HUES6 (cell line): ENCODE measurements around the gene SFTPA2.
"Not testable (repeated sequence)": the region's sequence is repeated elsewhere in the genome, so short reads cannot be mapped to it uniquely, and the experiment has no call there.

Source experiments
- H3K27ac ChIP-seq: 2 replicates; pipeline ENCODE4 v1.7.0; 2013; ENCODE audit warnings: low read depth, mild to moderate bottlenecking, low read length, inconsistent platforms
- H3K27me3 ChIP-seq: 2 replicates; pipeline ENCODE4 v1.6.1; 2013; ENCODE audit warnings: low read length; ENCODE audit not compliant: control insufficient read depth, insufficient read depth
- H3K36me3 ChIP-seq: 2 replicates; pipeline ENCODE4 v1.6.1; 2013; ENCODE audit warnings: low read length; ENCODE audit not compliant: control insufficient read depth, insufficient read depth
- H3K4me1 ChIP-seq: 2 replicates; pipeline ENCODE4 v1.6.1; 2013; ENCODE audit warnings: low read length; ENCODE audit not compliant: control insufficient read depth, insufficient read depth
- H3K4me3 ChIP-seq: 2 replicates; pipeline ENCODE4 v1.5.1; 2013; ENCODE audit warnings: low read depth, low read length
- H3K9ac ChIP-seq: one replicate; pipeline ENCODE4 v1.6.1; 2013; ENCODE audit warnings: mild to moderate bottlenecking, low read length
- H3K9me3 ChIP-seq: 2 replicates; pipeline ENCODE4 v1.6.1; 2013; ENCODE audit warnings: low read depth, low read length; ENCODE audit not compliant: control insufficient read depth, insufficient read depth

SFTPA2 gene

GRCh38 chr10:79586933-79587332, 26.7 kb upstream of the SFTPA2 start:
- Histone ChIP-seq H3K27me3 (peaks cover 10% of the 10 kb centered on the region; the same call in 1 of the 2 replicates), H3K27ac (no peak overlapping the region), H3K4me1 (no peaks in the 10 kb centered on the region), H3K9me3 (no peaks in the 10 kb centered on the region), H3K4me3 (no peak overlapping the region), H3K36me3 (no peaks in the 10 kb centered on the region), H3K9ac (no peak overlapping the region)

GRCh38 chr10:79585870-79586527, 25.8 kb upstream of the SFTPA2 start:
- no peak overlapping the region for H3K9ac ChIP-seq
- no peak overlapping the region for H3K27ac ChIP-seq
- H3K36me3 ChIP-seq: no peaks in the 10 kb centered on the region
- no peak overlapping the region for H3K4me3 ChIP-seq
- H3K4me1 ChIP-seq: no peaks in the 10 kb centered on the region
- peaks cover 10% of the 10 kb centered on the region; the same call in 1 of the 2 replicates for H3K27me3 ChIP-seq
- H3K9me3 ChIP-seq: no peaks in the 10 kb centered on the region

GRCh38 chr10:79583488-79584024, 23.3 kb upstream of the SFTPA2 start:
- H3K4me3 ChIP-seq: no peak overlapping the region
- peaks cover 8% of the 10 kb centered on the region; the same call in 1 of the 2 replicates for H3K27me3 ChIP-seq
- no peak overlapping the region for H3K9ac ChIP-seq
- H3K27ac ChIP-seq: no peak overlapping the region
- no peaks in the 10 kb centered on the region for H3K9me3 ChIP-seq
- no peaks in the 10 kb centered on the region for H3K4me1 ChIP-seq
- no peaks in the 10 kb centered on the region for H3K36me3 ChIP-seq

GRCh38 chr10:79582954-79583353, 22.7 kb upstream of the SFTPA2 start:
- not testable (repeated sequence) for H3K4me1 ChIP-seq, H3K27me3 ChIP-seq, H3K9ac ChIP-seq, H3K27ac ChIP-seq, H3K9me3 ChIP-seq, H3K4me3 ChIP-seq, H3K36me3 ChIP-seq

- H3K36me3 ChIP-seq: no peaks in the 10 kb centered on the region
- no peaks in the 10 kb centered on the region for H3K9me3 ChIP-seq
- H3K27me3 ChIP-seq: peaks cover 12% of the 10 kb centered on the region; the same call in 1 of the 2 replicates
- H3K27ac ChIP-seq: no peak overlapping the region
- H3K9ac ChIP-seq: no peak overlapping the region
- no peaks in the 10 kb centered on the region for H3K4me1 ChIP-seq
- H3K4me3 ChIP-seq: no peak overlapping the region
Observed at GRCh38 chr10:79582096-79582495, 21.9 kb upstream of the SFTPA2 start.

GRCh38 chr10:79581044-79581443, 20.8 kb upstream of the SFTPA2 start:
- no peak overlapping the region for H3K27ac ChIP-seq
- no peaks in the 10 kb centered on the region for H3K36me3 ChIP-seq
- H3K27me3 ChIP-seq: peaks cover 12% of the 10 kb centered on the region; the same call in 1 of the 2 replicates

GRCh38 chr10:79579361-79579760, 19.2 kb upstream of the SFTPA2 start:
- H3K4me1 ChIP-seq: no peaks in the 10 kb centered on the region
- H3K27me3 ChIP-seq: peaks cover 12% of the 10 kb centered on the region; the same call in 1 of the 2 replicates
- no peaks in the 10 kb centered on the region for H3K36me3 ChIP-seq
- H3K9ac ChIP-seq: no peak overlapping the region
- no peak overlapping the region for H3K4me3 ChIP-seq
- H3K27ac ChIP-seq: no peak overlapping the region
- H3K9me3 ChIP-seq: no peaks in the 10 kb centered on the region

More at GRCh38 chr10:79581044-79581443, 20.8 kb upstream of the SFTPA2 start:
- Histone ChIP-seq H3K4me3 (no peak overlapping the region), H3K4me1 (no peaks in the 10 kb centered on the region), H3K9ac (no peak overlapping the region), H3K9me3 (no peaks in the 10 kb centered on the region)

GRCh38 chr10:79570624-79571023, 10.4 kb upstream of the SFTPA2 start:
- H3K36me3 ChIP-seq, H3K4me1 ChIP-seq, H3K9ac ChIP-seq, H3K27me3 ChIP-seq, H3K27ac ChIP-seq, H3K4me3 ChIP-seq: not testable (repeated sequence)
- peaks cover 17% of the 10 kb centered on the region for H3K9me3 ChIP-seq

GRCh38 chr10:79563426-79563825, 3.2 kb upstream of the SFTPA2 start:
- peaks cover 28% of the 10 kb centered on the region for H3K27me3 ChIP-seq
- H3K9me3 ChIP-seq: no peaks in the 10 kb centered on the region
- no peaks in the 10 kb centered on the region for H3K36me3 ChIP-seq
- no peak overlapping the region for H3K27ac ChIP-seq
- H3K9ac ChIP-seq: no peak overlapping the region
- H3K4me1 ChIP-seq: no peaks in the 10 kb centered on the region
- H3K4me3 ChIP-seq: no peak overlapping the region

- H3K9me3 ChIP-seq: no peaks in the 10 kb centered on the region
- no peak overlapping the region for H3K27ac ChIP-seq
- H3K4me1 ChIP-seq: no peaks in the 10 kb centered on the region
- H3K36me3 ChIP-seq: no peaks in the 10 kb centered on the region
- H3K4me3 ChIP-seq: peak overlapping the region; percentile 38
- H3K27me3 ChIP-seq: peaks cover 31% of the 10 kb centered on the region
- no peak overlapping the region for H3K9ac ChIP-seq
Observed at GRCh38 chr10:79562135-79562756, 2.0 kb upstream of the SFTPA2 start.

- Histone ChIP-seq H3K36me3 (no peaks in the 10 kb centered on the region), H3K27me3 (peaks cover 31% of the 10 kb centered on the region), H3K4me3 (no peak overlapping the region), H3K9me3 (no peaks in the 10 kb centered on the region), H3K9ac (no peak overlapping the region), H3K4me1 (no peaks in the 10 kb centered on the region), H3K27ac (no peak overlapping the region)
Observed at GRCh38 chr10:79561257-79561656, 1.1 kb upstream of the SFTPA2 start.
